Endothelial cell of umbilical vein (primary cell): Measurements from ENCODE around the gene CCL1. TPM values are rescaled to one million over a fixed set of nuclear protein-coding genes. Genes with fewer than 3 reads are reported as not detected.

Experiments used
- BruUV-seq: library from RNA; stranded (reverse); fragments of 400-500 nt; replicated peaks from 2 replicates; lab custom pipeline; 2021; lab: Mats Ljungman, UMichigan
- CTCF ChIA-PET: fragments of 300-600, 350-600 bp; sonication (Branson Sonifier 250); formaldehyde crosslinking; loops from one replicate; lab custom pipeline; 2021; ENCODE audit warnings: antibody characterized with exemption, inconsistent platforms; lab: Charles Lee
- POLR2A ChIA-PET: fragments of 300-600, 350-600 bp; sonication (Branson Sonifier 250); formaldehyde crosslinking; loops from one replicate; lab custom pipeline; 2021; ENCODE audit warnings: antibody characterized with exemption, inconsistent platforms; lab: Charles Lee
- DNase-seq: peaks from one replicate; pipeline ENCODE4 v3.0.0-alpha.2; 2011; ENCODE audit warnings: low read depth, low spot score
- FAIRE-seq: peaks from 2 replicates; lab custom pipeline; 2011; peaks lifted over from hg19 to GRCh38; lab: Jason Lieb, UNC
- H2AFZ ChIP-seq: 2 replicates; pipeline ENCODE4 v1.6.0; 2012; ENCODE audit warnings: low read depth, low read length, control low read depth, inconsistent platforms
- H3K27ac ChIP-seq: 2 replicates; pipeline ENCODE4 v1.5.1; 2011; ENCODE audit warnings: low read depth, mild to moderate bottlenecking, control low read depth, low read length, moderate library complexity; ENCODE audit not compliant: insufficient read depth
- H3K27me3 ChIP-seq, 2 experiments: 2 replicates each; pipeline versions ENCODE4 v1.6.0 to v1.6.1; 2011; ENCODE audit warnings: low read length in 2 of 2, mixed read lengths in 1 of 2; ENCODE audit not compliant: control insufficient read depth in 2 of 2, insufficient read depth in 2 of 2
- H3K36me3 ChIP-seq, 2 experiments: 2 replicates in 1 of 2; 3 replicates in 1 of 2; pipeline ENCODE4 v1.5.1; 2011; ENCODE audit warnings: low read length in 2 of 2, mild to moderate bottlenecking in 1 of 2, moderate library complexity in 1 of 2; ENCODE audit not compliant: control insufficient read depth in 2 of 2, insufficient read depth in 2 of 2; ENCODE audit errors: extremely low read depth in 1 of 2
- H3K4me1 ChIP-seq: 3 replicates; pipeline ENCODE4 v1.5.1; 2011; ENCODE audit warnings: mild to moderate bottlenecking, low read length; ENCODE audit not compliant: control insufficient read depth, insufficient read depth; ENCODE audit errors: extremely low read depth
- H3K4me2 ChIP-seq: 2 replicates; pipeline ENCODE4 v1.6.1; 2011; ENCODE audit warnings: low read length, control low read depth, mixed read lengths; ENCODE audit not compliant: insufficient read depth
- H3K4me3 ChIP-seq, 3 experiments: fragments of 200-600 bp in 1 of 3; sonication (generic), shearing (Covaris generic) in 1 of 3; replicated peaks in 1 of 3; 2 replicates each; pipeline ENCODE4 v1.5.1; 2011 to 2016; ENCODE audit warnings: control low read depth in 3 of 3, low read length in 3 of 3, mild to moderate bottlenecking in 2 of 3, inconsistent platforms in 1 of 3, low read depth in 1 of 3, moderate library complexity in 1 of 3; ENCODE audit not compliant: insufficient read depth in 1 of 3
- H3K79me2 ChIP-seq: 2 replicates; pipeline ENCODE4 v1.6.0; 2012; ENCODE audit warnings: low read length, inconsistent platforms; ENCODE audit not compliant: control insufficient read depth, insufficient read depth
- H3K9ac ChIP-seq: replicated peaks from 2 replicates; pipeline ENCODE3; 2011; ENCODE audit warnings: low read length, control low read depth; ENCODE audit not compliant: insufficient read depth; ENCODE audit errors: extremely low read depth
- H3K9me1 ChIP-seq: replicated peaks from 3 replicates; pipeline ENCODE4 v1.6.0; 2011; ENCODE audit warnings: mild to moderate bottlenecking, low read length; ENCODE audit not compliant: control insufficient read depth, insufficient read depth; ENCODE audit errors: extremely low read depth
- H3K9me3 ChIP-seq: replicated peaks from 2 replicates; pipeline ENCODE4 v1.5.1; 2012; ENCODE audit warnings: low read length, inconsistent platforms; ENCODE audit not compliant: control insufficient read depth, insufficient read depth
- H4K20me1 ChIP-seq: replicated peaks from 2 replicates; pipeline ENCODE3; 2011; ENCODE audit warnings: mild to moderate bottlenecking, low read length; ENCODE audit not compliant: control insufficient read depth, insufficient read depth; ENCODE audit errors: extremely low read depth
- CTCF ChIP-seq, 2 donors: IDR thresholded peaks; 1 replicate in 1 of 2; 2 replicates in 1 of 2; pipeline ENCODE4 v1.5.1; 2011; ENCODE audit warnings: low read length in 2 of 2, mild to moderate bottlenecking in 2 of 2, moderate library complexity in 2 of 2, control low read depth in 1 of 2, inconsistent platforms in 1 of 2, low read depth in 1 of 2; ENCODE audit not compliant: insufficient read depth in 1 of 2; ENCODE audit errors: extremely low read depth in 1 of 2
- EZH2 ChIP-seq: IDR thresholded peaks from 2 replicates; pipeline ENCODE4 v1.6.1; 2012; ENCODE audit warnings: borderline replicate concordance, low read depth, mild to moderate bottlenecking, moderate library complexity, low read length, inconsistent platforms; ENCODE audit not compliant: severe bottlenecking
- FOS ChIP-seq: IDR thresholded peaks from 2 replicates; pipeline ENCODE4 v1.6.1; 2011; ENCODE audit warnings: mild to moderate bottlenecking, low read length, moderate library complexity, borderline replicate concordance; ENCODE audit not compliant: insufficient read depth
- GATA2 ChIP-seq: IDR thresholded peaks from 2 replicates; pipeline ENCODE4 v1.7.0; 2011; ENCODE audit warnings: low read depth, mild to moderate bottlenecking, moderate library complexity, mixed read lengths, low read length; ENCODE audit not compliant: insufficient read length, insufficient read depth
- MYC ChIP-seq: IDR thresholded peaks from one replicate; pipeline ENCODE4 v1.6.1; 2011; ENCODE audit warnings: mild to moderate bottlenecking, low read depth, low read length
- POLR2A ChIP-seq: IDR thresholded peaks from 2 replicates; pipeline ENCODE4 v1.6.1; 2012; ENCODE audit warnings: low read depth, mild to moderate bottlenecking, control low read depth, low read length
- POLR2AphosphoS5 ChIP-seq: IDR thresholded peaks from 2 replicates; pipeline ENCODE4 v1.6.1; 2012; ENCODE audit warnings: low read depth, mild to moderate bottlenecking, control low read depth, low read length, moderate library complexity; ENCODE audit not compliant: insufficient read depth
- dilution Hi-C: fragments of 300-500 bp; cut with MboI; formaldehyde crosslinking; loops from one replicate; pipeline ENCODE4 v1.15.0; 2019; ENCODE audit warnings: low sequenced_read_pairs; ENCODE audit not compliant: extremely low pct_ligation_motif_present
- intact Hi-C: fragments of 100-400 bp; cut with micrococcal nuclease; formaldehyde crosslinking; loops from one replicate; pipeline ENCODE4 v1.10.0; 2022
- polyA plus RNA-seq, 4 experiments: library from polyadenylated mRNA; depleted of rRNA in 3 of 4; stranded (reverse) in 3 of 4; unstranded in 1 of 4; fragments of >200 nt; gene quantifications; 2 replicates each; pipeline versions ENCODE4 v1.2.1 to v1.2.3, GENCODE V29; 2011 to 2012; ENCODE audit warnings: missing spikeins in 1 of 4
- total RNA-seq: library from RNA; stranded (reverse); gene quantifications from 2 replicates; pipeline ENCODE4 v1.2.3, GENCODE V29; 2021

The CCL1 gene
- total and polyA plus RNA-seq, 2 donors (not counting 3 experiments of a cell fraction or from before 2014, with no cell fraction given) = not detected

DNA sequence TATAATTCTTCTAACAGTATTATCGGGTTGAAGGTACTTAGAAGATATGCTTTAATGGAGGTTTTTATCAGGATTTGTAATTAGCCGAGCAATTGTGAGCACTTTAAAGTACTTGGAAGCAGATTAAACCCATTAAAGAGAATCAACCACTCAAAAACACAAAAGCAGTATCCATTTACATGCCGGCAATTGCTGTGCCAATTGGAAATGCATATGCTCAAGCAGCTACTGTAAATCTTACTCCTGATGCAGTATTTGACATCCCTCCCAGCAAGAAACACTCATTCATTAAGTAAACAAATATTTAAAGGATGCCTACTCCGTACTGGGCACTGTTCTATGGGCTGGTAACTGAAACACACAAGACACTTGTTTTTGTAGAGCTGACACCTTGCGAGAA lies 11.4 kb upstream of the CCL1 start:
- FAIRE-seq (no peak), DNase-seq (no peak)
- Histone ChIP-seq H3K9ac (no peak overlapping the region), H4K20me1 (no peaks in the 10 kb centered on the region), H3K36me3 (no peaks in the 10 kb centered on the region), H3K27me3 (peaks cover 0 to 2% of the 10 kb centered on the region in 2 experiments), H3K9me1 (no peaks in the 10 kb centered on the region), H3K4me3 (no peak overlapping the region), H3K4me2 (no peak overlapping the region), H2AFZ (no peak overlapping the region), H3K4me1 (no peaks in the 10 kb centered on the region), H3K27ac (no peak overlapping the region), H3K79me2 (no peaks in the 10 kb centered on the region), H3K9me3 (no peaks in the 10 kb centered on the region)
- intact Hi-C loops = no loop called here
- no TSS peak for BruUV-seq
- ChIA-PET CTCF (no interaction called here), POLR2A (no interaction called here)
- TF ChIP-seq EZH2 = no peak
- no peak for TF ChIP-seq POLR2AphosphoS5
- no peak for TF ChIP-seq FOS
- TF ChIP-seq POLR2A = no peak
- TF ChIP-seq CTCF (IDR thresholded peaks at IDR 0.05; ENCODE audit: extremely low read depth in 1 of 2, insufficient read depth in 1 of 2, low read depth in 1 of 2, low read length in 2 of 2) = no peak
- TF ChIP-seq MYC = no peak
- no peak for TF ChIP-seq GATA2
- dilution Hi-C loops = no loop called here
